ENCODE results near the gene ARFRP1. TPM values are rescaled to one million over a fixed set of nuclear protein-coding genes. Genes with fewer than 3 reads are reported as not detected.
A peak's percentile ranks its signal among the peaks of the same experiment; 100 is the strongest.

Gene ARFRP1
- total RNA-seq, 4 donors from 2014 or later: 26.9 to 35.1 (median 27.8) TPM

DNA sequence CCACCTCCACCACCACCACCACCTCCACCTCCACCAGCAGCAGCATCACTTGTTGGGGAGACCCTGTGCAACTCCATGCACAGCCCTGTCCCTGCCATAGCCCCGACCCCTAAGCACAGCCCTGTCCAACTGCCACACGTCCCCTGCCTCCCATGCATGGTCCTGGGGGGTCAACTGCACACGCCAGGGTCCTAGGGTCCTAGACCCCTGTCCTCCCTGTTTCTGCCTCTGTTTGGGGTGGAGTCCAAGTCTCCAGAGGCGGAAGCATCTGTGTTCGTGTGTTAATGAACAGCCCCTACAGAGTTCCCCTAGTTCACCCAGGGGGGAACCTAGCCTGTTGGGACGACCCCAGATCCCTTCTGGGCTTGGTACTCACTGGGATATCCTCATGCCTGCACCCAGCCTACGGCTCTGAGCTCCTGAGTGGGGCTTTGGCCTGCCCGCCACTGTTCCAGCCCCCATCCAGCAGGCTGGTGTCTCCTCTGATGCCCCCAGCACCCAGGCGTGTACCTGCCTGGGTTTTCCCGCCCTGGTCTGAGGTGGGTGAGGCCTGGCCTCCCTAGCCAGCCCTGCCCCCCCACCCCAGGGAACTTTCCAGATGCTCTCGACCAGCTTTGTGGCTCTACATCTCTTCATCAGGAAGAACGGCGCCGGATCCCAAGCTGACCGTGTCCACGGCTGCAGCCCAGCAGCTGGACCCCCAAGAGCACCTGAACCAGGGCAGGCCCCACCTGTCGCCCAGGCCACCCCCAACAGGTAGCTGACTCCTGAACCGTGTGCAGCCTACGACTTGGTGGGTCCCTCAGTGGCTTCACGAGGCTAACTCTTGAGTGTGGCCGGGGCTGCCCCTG is 13.8 kb downstream of the ARFRP1 start:
- intact Hi-C loops (cut with DNase I; ENCODE audit: low total_unique reads) (no loop called here), in situ Hi-C loops (cut with MboI; ENCODE audit: low sequenced_read_pairs in 4 of 4) (no loop called here)
- no peak for TF ChIP-seq POLR2A (IDR thresholded peaks at IDR 0.05)
- TF ChIP-seq, protein P1, sequence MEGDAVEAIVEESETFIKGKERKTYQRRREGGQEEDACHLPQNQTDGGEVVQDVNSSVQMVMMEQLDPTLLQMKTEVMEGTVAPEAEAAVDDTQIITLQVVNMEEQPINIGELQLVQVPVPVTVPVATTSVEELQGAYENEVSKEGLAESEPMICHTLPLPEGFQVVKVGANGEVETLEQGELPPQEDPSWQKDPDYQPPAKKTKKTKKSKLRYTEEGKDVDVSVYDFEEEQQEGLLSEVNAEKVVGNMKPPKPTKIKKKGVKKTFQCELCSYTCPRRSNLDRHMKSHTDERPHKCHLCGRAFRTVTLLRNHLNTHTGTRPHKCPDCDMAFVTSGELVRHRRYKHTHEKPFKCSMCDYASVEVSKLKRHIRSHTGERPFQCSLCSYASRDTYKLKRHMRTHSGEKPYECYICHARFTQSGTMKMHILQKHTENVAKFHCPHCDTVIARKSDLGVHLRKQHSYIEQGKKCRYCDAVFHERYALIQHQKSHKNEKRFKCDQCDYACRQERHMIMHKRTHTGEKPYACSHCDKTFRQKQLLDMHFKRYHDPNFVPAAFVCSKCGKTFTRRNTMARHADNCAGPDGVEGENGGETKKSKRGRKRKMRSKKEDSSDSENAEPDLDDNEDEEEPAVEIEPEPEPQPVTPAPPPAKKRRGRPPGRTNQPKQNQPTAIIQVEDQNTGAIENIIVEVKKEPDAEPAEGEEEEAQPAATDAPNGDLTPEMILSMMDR (IDR thresholded peaks at IDR 0.05 in 4 of 5, conservative IDR thresholded peaks at IDR 0.05 in 1 of 5): no peak
- no peak overlapping the region for H3K27ac ChIP-seq
- H3K36me3 ChIP-seq: peaks cover 0 to 7% of the 10 kb centered on the region in 2 donors
- H3K27me3 ChIP-seq: no peaks in the 10 kb centered on the region
- DNase-seq (peak in 1 of 2 donors; percentile 9), ATAC-seq (no peak)
- peaks cover 24 to 25% of the 10 kb centered on the region in 2 donors for H3K4me1 ChIP-seq
- no peaks in the 10 kb centered on the region for H3K9me3 ChIP-seq
- H3K4me3 ChIP-seq: no peak overlapping the region

DNA sequence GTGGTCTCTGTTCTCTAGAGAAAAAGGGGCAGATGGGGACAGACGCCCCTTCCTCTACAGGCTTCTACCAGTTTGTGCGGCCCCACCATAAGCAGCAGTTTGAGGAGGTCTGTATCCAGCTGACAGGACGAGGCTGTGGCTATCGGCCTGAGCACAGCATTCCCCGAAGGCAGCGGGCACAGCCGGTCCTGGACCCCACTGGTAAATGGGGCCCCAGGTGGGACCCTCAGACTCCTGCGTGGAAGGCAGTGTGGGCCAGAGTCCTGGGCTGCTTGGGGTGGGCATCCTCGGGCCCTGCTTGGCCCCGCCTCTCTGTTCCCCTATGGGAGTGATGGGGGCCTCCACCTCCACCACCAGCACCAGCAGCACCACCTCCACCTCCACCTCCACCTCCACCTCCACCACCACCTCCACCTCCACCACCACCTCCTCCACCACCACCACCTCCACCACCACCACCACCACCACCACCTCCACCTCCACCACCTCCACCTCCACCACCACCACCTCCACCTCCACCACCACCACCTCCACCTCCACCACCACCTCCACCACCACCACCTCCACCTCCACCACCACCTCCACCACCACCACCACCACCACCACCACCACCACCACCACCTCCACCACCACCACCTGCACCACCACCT is 14.6 kb downstream of the ARFRP1 start:
- Histone ChIP-seq H3K27ac (no peak overlapping the region), H3K27me3 (no peaks in the 10 kb centered on the region), H3K4me3 (no peak overlapping the region), H3K9me3 (no peaks in the 10 kb centered on the region), H3K4me1 (peaks cover 17 to 20% of the 10 kb centered on the region in 2 donors), H3K36me3 (peaks cover 0 to 7% of the 10 kb centered on the region in 2 donors)
- intact Hi-C loops (cut with DNase I; ENCODE audit: low total_unique reads): no loop called here
- in situ Hi-C loops (cut with MboI; ENCODE audit: low sequenced_read_pairs in 4 of 4): no loop called here
- ATAC-seq (no peak), DNase-seq (no peak)
- TF ChIP-seq POLR2A (IDR thresholded peaks at IDR 0.05): no peak
- TF ChIP-seq, protein P1 (IDR thresholded peaks at IDR 0.05 in 4 of 5, conservative IDR thresholded peaks at IDR 0.05 in 1 of 5): no peak

DNA sequence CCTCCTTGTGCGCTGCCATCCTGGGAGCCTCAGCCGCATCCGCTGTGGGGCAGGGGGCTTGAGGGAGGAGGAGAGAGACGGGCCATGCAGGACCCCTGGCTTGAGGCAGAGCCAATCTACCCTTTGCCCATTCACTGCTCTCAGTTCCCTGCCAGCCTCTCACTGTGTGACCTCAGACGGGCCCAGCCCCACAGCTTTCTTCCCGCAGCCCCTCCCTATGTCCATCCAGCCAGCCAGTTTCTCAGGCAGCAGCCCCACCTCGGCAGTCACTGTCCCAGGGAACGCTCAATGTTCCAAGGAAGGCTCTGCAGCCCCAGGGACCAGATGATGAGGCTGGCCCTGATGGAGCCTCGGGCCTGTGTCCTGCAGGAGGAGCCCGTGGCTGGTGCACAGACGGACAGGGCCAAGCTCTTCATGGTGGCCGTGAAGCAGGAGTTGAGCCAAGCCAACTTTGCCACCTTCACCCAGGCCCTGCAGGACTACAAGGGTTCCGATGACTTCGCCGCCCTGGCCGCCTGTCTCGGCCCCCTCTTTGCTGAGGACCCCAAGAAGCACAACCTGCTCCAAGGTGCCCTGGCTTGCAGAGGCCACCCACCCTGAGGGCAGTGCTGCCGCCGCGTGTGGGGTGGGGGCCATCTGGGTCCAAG is 15.2 kb downstream of the ARFRP1 start:
- ATAC-seq: peak; percentile 7 to 16
- in situ Hi-C loops (cut with MboI; ENCODE audit: low sequenced_read_pairs in 4 of 4): no loop called here
- intact Hi-C loops (cut with DNase I; ENCODE audit: low total_unique reads): no loop called here
- peaks cover 0 to 7% of the 10 kb centered on the region in 2 donors for H3K36me3 ChIP-seq
- no peaks in the 10 kb centered on the region for H3K9me3 ChIP-seq
- no peaks in the 10 kb centered on the region for H3K27me3 ChIP-seq
- peaks cover 18 to 22% of the 10 kb centered on the region in 2 donors for H3K4me1 ChIP-seq
- no peak overlapping the region for H3K27ac ChIP-seq
- no peak for DNase-seq
- TF ChIP-seq POLR2A (IDR thresholded peaks at IDR 0.05): no peak
- TF ChIP-seq, protein P1 (IDR thresholded peaks at IDR 0.05 in 4 of 5, conservative IDR thresholded peaks at IDR 0.05 in 1 of 5): no peak
- H3K4me3 ChIP-seq: no peak overlapping the region

DNA sequence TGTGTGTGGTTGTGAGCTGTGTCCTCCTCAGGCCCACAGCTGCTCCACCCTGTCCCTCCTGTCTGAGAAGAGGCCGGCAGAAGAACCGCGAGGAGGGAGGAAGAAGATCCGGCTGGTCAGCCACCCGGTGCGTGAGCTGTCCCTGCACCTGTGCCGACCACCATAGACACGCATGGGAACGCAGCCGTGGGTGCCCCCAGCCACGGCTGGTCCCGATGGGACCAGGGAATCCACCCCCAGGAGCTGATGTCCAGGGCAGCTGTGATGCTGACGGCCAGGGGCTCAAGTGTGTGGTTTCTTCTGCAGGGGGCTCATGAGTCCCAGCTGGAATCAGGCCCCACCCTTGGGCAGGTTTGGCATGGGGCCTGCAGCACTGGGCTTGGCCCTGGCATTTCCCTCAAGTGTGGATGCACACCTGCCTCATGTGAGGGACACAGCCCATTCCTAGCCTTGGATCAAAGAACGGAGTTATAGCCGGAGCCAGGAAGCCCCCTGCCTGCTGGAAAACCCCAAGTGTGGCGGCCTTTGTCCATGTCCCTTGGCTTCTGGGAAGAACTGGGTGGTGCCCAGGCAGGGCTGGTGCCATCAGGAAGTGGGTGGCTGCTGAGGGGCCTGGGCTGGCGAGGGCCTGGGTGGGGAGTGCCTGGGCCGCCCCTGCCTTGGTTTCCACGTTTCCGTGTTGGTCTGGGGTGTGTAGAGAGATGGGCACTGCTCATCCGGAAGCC is 15.9 kb downstream of the ARFRP1 start:
- no peak for DNase-seq
- peaks cover 0 to 7% of the 10 kb centered on the region in 2 donors for H3K36me3 ChIP-seq
- ATAC-seq: no peak
- H3K4me3 ChIP-seq: no peak overlapping the region
- H3K4me1 ChIP-seq: peaks cover 17 to 20% of the 10 kb centered on the region in 2 donors
- intact Hi-C loops (cut with DNase I; ENCODE audit: low total_unique reads) (no loop called here), in situ Hi-C loops (cut with MboI; ENCODE audit: low sequenced_read_pairs in 4 of 4) (no loop called here)
- no peak overlapping the region for H3K27ac ChIP-seq
- H3K27me3 ChIP-seq: no peaks in the 10 kb centered on the region
- no peaks in the 10 kb centered on the region for H3K9me3 ChIP-seq
- TF ChIP-seq POLR2A (IDR thresholded peaks at IDR 0.05): no peak
- TF ChIP-seq, protein P1 (IDR thresholded peaks at IDR 0.05 in 4 of 5, conservative IDR thresholded peaks at IDR 0.05 in 1 of 5): no peak

Data from gastrocnemius medialis (tissue), 4 donors.